LNCAP (cell line): ENCODE results near the gene FAM170B.

Experiments
- CTCF ChIP-seq: fragments of 450-650 bp; IDR thresholded peaks from 2 replicates; pipeline ENCODE4 v1.5.1; 2017; ENCODE audit warnings: mild to moderate bottlenecking

Gene FAM170B

GRCh38 chr10:49153115-49153514 lies 19.3 kb upstream of the FAM170B start:
- no peak for TF ChIP-seq CTCF

- TF ChIP-seq CTCF, result no peak
Measured at GRCh38 chr10:49152663-49153062, 18.8 kb upstream of the FAM170B start.

- TF ChIP-seq CTCF, result no peak
Measured at GRCh38 chr10:49152037-49152436, 18.2 kb upstream of the FAM170B start.

DNA sequence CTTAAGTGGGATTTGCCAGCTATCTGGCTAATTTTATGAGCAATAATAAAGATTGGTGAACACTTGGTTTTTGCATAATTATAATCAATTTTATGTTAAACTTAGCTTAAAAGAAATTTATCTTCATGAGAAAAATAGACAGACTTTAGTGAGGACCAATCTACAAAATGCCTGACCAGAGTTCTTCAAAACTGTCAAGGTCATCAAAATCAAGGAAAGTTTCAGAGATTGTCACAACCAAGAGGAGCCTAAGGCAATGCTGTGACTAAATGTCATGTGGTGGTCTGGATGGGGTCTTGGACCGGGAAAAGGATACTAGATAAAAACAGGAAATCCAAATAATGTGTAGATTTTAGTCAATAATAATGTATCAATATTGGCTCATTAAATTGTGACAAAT lies 17.7 kb upstream of the FAM170B start:
- TF ChIP-seq CTCF, result no peak

DNA sequence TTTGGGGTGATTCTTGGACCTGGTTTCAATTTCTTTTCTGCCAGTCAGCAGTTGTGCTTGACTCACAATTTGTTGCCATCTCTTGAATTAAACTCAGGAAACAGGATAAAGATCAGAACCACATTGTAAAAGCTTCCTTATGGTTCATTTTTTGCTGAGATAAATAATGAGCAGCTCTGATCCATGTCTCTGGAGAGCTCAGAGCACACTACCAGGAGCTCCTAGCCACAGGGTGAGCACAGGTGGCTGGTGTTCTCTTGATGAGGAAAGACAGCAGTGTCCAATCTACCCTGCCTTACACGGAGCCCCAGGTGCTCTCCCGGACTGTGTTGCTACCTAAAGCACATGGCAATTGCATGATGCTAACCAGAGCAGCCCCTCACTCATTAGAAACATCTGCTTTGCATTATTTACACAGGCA lies 17.2 kb upstream of the FAM170B start:
- no peak for TF ChIP-seq CTCF

DNA sequence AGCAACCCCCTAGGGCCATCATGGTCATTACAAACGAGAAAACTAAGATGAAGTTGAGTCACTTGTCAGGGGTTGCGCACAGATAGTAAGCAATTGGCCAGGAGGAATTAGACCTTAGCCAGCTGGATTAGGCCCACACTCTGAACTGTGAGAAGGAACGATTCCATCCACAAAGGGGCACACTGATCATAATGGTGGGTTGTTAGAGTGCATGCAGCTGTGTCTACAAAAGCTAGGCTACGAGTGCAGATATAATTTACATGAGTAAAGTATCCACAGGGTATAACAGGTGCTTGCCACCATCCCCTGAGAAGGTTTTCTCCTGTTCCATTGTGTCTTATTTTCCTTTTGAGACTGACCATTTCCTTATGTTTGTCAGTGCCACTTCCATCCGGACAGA lies 16.6 kb upstream of the FAM170B start:
- TF ChIP-seq CTCF, result no peak

DNA sequence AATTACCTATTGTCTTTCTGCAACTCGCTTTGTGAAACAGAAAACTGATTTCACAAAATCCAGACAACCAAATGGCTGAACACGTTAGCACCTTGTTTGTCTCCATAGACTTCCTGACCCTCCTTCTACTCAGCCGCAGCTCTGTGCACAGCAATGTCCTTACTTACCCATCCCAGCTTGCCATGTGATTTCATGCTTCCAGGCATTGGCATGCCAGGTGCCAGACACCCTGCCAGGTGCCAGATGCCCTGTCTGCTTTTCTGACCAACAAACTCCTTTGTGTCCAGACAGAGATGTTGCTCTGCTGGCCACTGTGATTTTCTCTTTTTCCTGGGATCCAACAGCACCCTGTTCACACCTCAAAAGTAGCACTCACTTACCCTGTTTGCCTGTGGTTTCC lies 16.1 kb upstream of the FAM170B start:
- no peak for TF ChIP-seq CTCF

DNA sequence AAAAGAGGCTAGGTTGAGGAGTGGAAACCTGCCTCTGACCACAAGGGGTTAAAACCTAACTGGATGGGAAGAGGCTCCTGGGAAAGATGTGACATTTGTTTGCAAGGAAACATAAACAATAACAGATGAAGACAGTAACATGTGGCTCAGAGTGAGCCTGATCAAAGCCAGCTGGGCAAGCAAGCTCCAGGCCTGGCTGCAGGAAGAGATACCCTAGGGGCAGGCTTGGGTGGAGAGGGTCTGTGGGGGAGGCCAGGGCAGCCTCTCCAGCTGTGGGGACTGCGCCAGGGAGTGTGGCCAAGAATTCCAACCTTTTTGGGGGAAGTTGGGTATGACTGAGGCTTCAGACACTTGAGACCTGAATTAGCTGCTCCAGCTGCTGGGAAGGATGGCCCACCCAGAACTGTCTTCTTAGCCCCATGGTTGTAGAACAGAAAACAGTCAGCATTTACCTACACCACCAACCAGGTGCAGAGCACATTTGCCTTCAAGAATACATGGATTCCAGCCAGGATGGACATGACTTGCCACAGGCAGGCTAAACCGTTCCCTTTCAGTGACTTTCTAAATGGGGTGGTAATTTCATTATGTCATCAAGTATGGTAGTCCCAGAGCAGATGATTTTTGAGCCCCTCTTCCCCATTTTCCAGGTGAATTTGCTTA lies 10.4 kb upstream of the FAM170B start:
- TF ChIP-seq CTCF, result no peak
